Neural progenitor cell (in vitro differentiated cells): ENCODE measurements around the gene ABCC1. TPM values are rescaled to one million over a fixed set of nuclear protein-coding genes. Genes with fewer than 3 reads are reported as not detected.

ENCODE experiments used
- DNase-seq: peaks from one replicate; pipeline ENCODE4 v3.0.0-alpha.2; 2016; ENCODE audit warnings: low spot score
- H2AFZ ChIP-seq: fragments of 200-600 bp; sonication (generic); replicated peaks from 2 replicates; pipeline ENCODE4 v1.6.1; 2016; ENCODE audit warnings: antibody characterized with exemption
- H3F3A ChIP-seq: fragments of 200-600 bp; sonication (generic); 2 replicates; pipeline ENCODE4 v1.6.1; 2016; ENCODE audit warnings: antibody characterized with exemption, low read depth
- H3K27ac ChIP-seq: fragments of 200-600 bp; sonication (generic); 2 replicates; pipeline ENCODE4 v1.5.1; 2016; ENCODE audit warnings: mild to moderate bottlenecking
- H3K27me3 ChIP-seq: fragments of 200-600 bp; sonication (generic); 2 replicates; pipeline ENCODE4 v1.6.1; 2016; ENCODE audit warnings: mild to moderate bottlenecking, moderate library complexity
- H3K36me3 ChIP-seq: fragments of 200-600 bp; sonication (generic); 2 replicates; pipeline ENCODE4 v1.5.1; 2016
- H3K4me1 ChIP-seq: fragments of 200-600 bp; sonication (generic); 2 replicates; pipeline ENCODE4 v1.6.1; 2016; ENCODE audit warnings: mixed run types
- H3K4me2 ChIP-seq: fragments of 200-600 bp; sonication (generic); 2 replicates; pipeline ENCODE4 v1.6.1; 2016
- H3K4me3 ChIP-seq: fragments of 200-600 bp; sonication (generic); 2 replicates; pipeline ENCODE4 v1.5.1; 2016
- H3K79me2 ChIP-seq: fragments of 200-600 bp; sonication (generic); 2 replicates; pipeline ENCODE4 v1.6.1; 2016; ENCODE audit warnings: low read depth
- H3K9ac ChIP-seq: fragments of 200-600 bp; sonication (generic); 2 replicates; pipeline ENCODE4 v1.6.1; 2016
- H3K9me3 ChIP-seq: fragments of 200-600 bp; sonication (generic); 2 replicates; pipeline ENCODE4 v1.5.1; 2016; ENCODE audit warnings: low read depth
- H4K20me1 ChIP-seq: fragments of 200-600 bp; sonication (generic); 2 replicates; pipeline ENCODE4 v1.6.1; 2016; ENCODE audit warnings: low read depth
- H3K27ac Mint-ChIP-seq: 3 replicates; pipeline ENCODE4 v1.8.0; 2021; ENCODE audit warnings: mixed read lengths
- H3K27me3 Mint-ChIP-seq: 2 replicates; pipeline ENCODE4 v1.8.0; 2022; ENCODE audit warnings: low read depth, mild to moderate bottlenecking, inconsistent platforms, moderate library complexity, mixed read lengths; ENCODE audit not compliant: insufficient read depth
- H3K36me3 Mint-ChIP-seq: 3 replicates; pipeline ENCODE4 v1.8.0; 2021; ENCODE audit warnings: mixed read lengths
- H3K4me1 Mint-ChIP-seq: 3 replicates; pipeline ENCODE4 v1.8.0; 2021; ENCODE audit warnings: mixed read lengths
- H3K4me3 Mint-ChIP-seq: 3 replicates; pipeline ENCODE4 v1.8.0; 2021; ENCODE audit warnings: mild to moderate bottlenecking, moderate library complexity, mixed read lengths
- H3K9me3 Mint-ChIP-seq: 3 replicates; pipeline ENCODE4 v1.8.0; 2020; ENCODE audit warnings: mixed read lengths
- CTCF ChIP-seq: fragments of 200-600 bp; sonication (generic); IDR thresholded peaks from 2 replicates; pipeline ENCODE4 v1.5.1; 2017; ENCODE audit warnings: antibody characterized with exemption, mild to moderate bottlenecking
- EZH2 ChIP-seq: fragments of 200-600 bp; sonication (generic); IDR thresholded peaks from 2 replicates; pipeline ENCODE4 v1.6.1; 2017; ENCODE audit warnings: antibody characterized with exemption, mild to moderate bottlenecking, moderate library complexity
- EZH2phosphoT487 ChIP-seq: fragments of 200-600 bp; sonication (generic); IDR thresholded peaks from 2 replicates; pipeline ENCODE4 v1.6.1; 2017; ENCODE audit warnings: antibody characterized with exemption
- total RNA-seq: library from RNA; depleted of rRNA; stranded (reverse); fragments of >200 nt; gene quantifications from 2 replicates; pipeline ENCODE4 v1.2.3, GENCODE V29; 2015; ENCODE audit warnings: low replicate concordance

The ABCC1 gene
- total RNA-seq, 1 donor from 2014 or later, result 17.5 TPM

DNA sequence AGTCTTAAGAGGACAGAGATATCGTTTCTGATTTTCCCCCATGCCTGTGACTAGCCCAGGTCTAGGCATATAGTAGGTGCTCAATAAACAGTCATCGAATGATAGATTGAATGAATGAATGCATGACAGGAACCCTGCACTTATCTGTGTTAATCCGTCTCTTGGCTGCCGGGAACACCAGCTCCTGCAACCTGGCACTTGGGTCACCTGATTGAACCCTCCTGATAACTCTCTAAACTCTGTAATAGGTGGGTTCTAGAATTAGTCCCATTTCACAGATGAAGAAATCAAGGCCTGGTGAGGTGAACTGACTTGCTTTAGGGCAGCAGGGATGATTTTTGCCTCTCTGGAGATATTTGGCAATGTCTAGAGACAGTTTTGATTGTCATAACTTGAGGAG lies 43.7 kb downstream of the ABCC1 start:
- H3K27ac ChIP-seq, result no peak overlapping the region

DNA sequence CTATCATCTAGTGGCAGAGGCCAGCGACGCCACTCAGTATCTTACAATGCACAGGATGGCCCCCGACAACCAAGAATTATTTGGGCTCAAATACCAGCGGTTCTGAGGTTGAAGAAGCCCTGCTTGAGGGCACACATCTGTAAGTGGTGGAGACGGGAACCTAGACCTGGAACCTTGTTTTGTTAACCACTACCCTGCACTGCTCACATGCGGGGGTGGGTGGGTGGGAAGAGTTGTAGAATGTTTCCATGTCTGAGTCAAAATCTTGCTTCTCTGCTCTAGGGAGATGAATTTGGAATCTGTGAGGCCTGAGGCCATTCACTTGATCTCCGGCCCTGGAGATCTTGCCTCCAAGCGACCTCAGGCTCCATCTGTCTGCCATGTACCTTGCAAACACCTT lies 44.1 kb downstream of the ABCC1 start:
- no peaks in the 10 kb centered on the region for H3K9me3 Mint-ChIP-seq
- Histone ChIP-seq H3K9me3 (no peaks in the 10 kb centered on the region), H3K27me3 (peaks cover 6% of the 10 kb centered on the region), H4K20me1 (peaks cover 98% of the 10 kb centered on the region), H3K36me3 (no peaks in the 10 kb centered on the region), H2AFZ (no peak overlapping the region), H3K27ac (no peak overlapping the region), H3K4me2 (no peak overlapping the region), H3K79me2 (peaks cover 52% of the 10 kb centered on the region), H3K4me1 (peaks cover 17% of the 10 kb centered on the region), H3F3A (peaks cover 20% of the 10 kb centered on the region), H3K9ac (no peak overlapping the region), H3K4me3 (no peak overlapping the region)
- H3K27ac Mint-ChIP-seq, result no peak overlapping the region
- H3K4me3 Mint-ChIP-seq, result no peak overlapping the region
- no peaks in the 10 kb centered on the region for H3K36me3 Mint-ChIP-seq
- H3K27me3 Mint-ChIP-seq, result peaks cover 7% of the 10 kb centered on the region
- TF ChIP-seq EZH2phosphoT487 (no peak), EZH2 (no peak), CTCF (no peak)
- no peak for DNase-seq
- H3K4me1 Mint-ChIP-seq, result peaks cover 37% of the 10 kb centered on the region

More for the DNA sequence above, 43.7 kb downstream of the ABCC1 start:
- no peak for DNase-seq
- peaks cover 6% of the 10 kb centered on the region for H3K27me3 ChIP-seq
- no peaks in the 10 kb centered on the region for H3K9me3 ChIP-seq
- no peak overlapping the region for H3K27ac Mint-ChIP-seq
- H3K79me2 ChIP-seq, result peaks cover 51% of the 10 kb centered on the region
- peaks cover 22% of the 10 kb centered on the region for H3K4me1 ChIP-seq
- no peak overlapping the region for H3K4me2 ChIP-seq
- H3K36me3 ChIP-seq, result no peaks in the 10 kb centered on the region
- no peak for TF ChIP-seq EZH2phosphoT487
- no peak for TF ChIP-seq CTCF
- no peak for TF ChIP-seq EZH2
- H3K4me3 ChIP-seq, result no peak overlapping the region
- H3K9me3 Mint-ChIP-seq, result no peaks in the 10 kb centered on the region
- H3K36me3 Mint-ChIP-seq, result no peaks in the 10 kb centered on the region
- peaks cover 7% of the 10 kb centered on the region for H3K27me3 Mint-ChIP-seq
- H3K4me3 Mint-ChIP-seq, result no peak overlapping the region
- peaks cover 98% of the 10 kb centered on the region for H4K20me1 ChIP-seq
- no peak overlapping the region for H2AFZ ChIP-seq
- H3K4me1 Mint-ChIP-seq, result peaks cover 41% of the 10 kb centered on the region
- H3K9ac ChIP-seq, result no peak overlapping the region
- H3F3A ChIP-seq, result peaks cover 24% of the 10 kb centered on the region

- Histone ChIP-seq H3K4me2 (no peak overlapping the region), H3K27ac (no peak overlapping the region)
Observed at GRCh38 chr16:15993946-15994665, 44.7 kb downstream of the ABCC1 start.

More at GRCh38 chr16:15993946-15994665, 44.7 kb downstream of the ABCC1 start:
- H4K20me1 ChIP-seq, result peaks cover 98% of the 10 kb centered on the region
- Mint-ChIP-seq H3K4me1 (peaks cover 33% of the 10 kb centered on the region), H3K27me3 (peaks cover 7% of the 10 kb centered on the region), H3K4me3 (no peak overlapping the region), H3K36me3 (no peaks in the 10 kb centered on the region), H3K9me3 (no peaks in the 10 kb centered on the region), H3K27ac (no peak overlapping the region)
- peaks cover 12% of the 10 kb centered on the region for H3K4me1 ChIP-seq
- no peaks in the 10 kb centered on the region for H3K9me3 ChIP-seq
- H3K9ac ChIP-seq, result no peak overlapping the region
- DNase-seq, result no peak
- H2AFZ ChIP-seq, result no peak overlapping the region
- no peak overlapping the region for H3K4me3 ChIP-seq
- peaks cover 58% of the 10 kb centered on the region for H3K79me2 ChIP-seq
- no peaks in the 10 kb centered on the region for H3K36me3 ChIP-seq
- no peak for TF ChIP-seq EZH2
- no peak for TF ChIP-seq EZH2phosphoT487
- TF ChIP-seq CTCF, result no peak
- peaks cover 6% of the 10 kb centered on the region for H3K27me3 ChIP-seq
- H3F3A ChIP-seq, result peaks cover 14% of the 10 kb centered on the region
